ENCODE measurements around the gene BFSP2. TPM values are rescaled to one million over a fixed set of nuclear protein-coding genes. Genes with fewer than 3 reads are reported as not detected.

The BFSP2 gene
- total RNA-seq, 3 donors from 2014 or later = not detected

- H3K4me3 Mint-ChIP-seq = no peak overlapping the region
- no peak for ATAC-seq
- peaks cover 2% of the 10 kb centered on the region for H3K36me3 Mint-ChIP-seq (ENCODE audit: insufficient read depth)
Measured at GRCh38 chr3:133447750-133448477, 48.1 kb downstream of the BFSP2 start.

DNA sequence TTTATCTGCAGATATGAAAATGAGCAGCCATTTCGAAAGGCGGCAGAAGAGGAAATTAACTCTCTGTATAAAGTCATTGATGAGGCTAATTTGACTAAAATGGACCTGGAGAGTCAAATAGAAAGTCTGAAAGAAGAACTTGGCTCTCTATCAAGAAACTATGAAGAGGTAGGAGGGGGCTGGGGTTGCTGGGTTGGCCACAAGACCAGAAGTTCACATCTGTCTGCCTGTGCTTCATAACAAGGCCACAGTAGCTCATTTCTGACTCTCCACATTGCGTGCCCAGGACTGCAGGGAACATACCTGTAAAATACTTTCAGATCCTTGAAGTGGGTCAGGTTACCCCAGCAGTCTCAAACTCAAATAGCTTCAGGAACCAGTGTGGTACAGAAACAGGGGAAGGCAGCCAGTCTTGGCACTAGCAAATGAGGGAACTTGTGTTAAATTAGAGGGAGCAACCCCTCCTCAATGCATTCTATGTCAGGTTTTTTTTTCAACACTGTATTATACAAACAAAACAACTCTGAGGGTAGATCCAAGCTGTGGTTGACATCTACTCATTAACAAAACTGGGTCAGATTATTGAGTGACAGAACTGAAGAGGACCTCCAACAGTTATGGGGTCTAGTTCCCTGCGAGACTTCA, 48.7 kb downstream of the BFSP2 start:
- Mint-ChIP-seq H3K4me3 (peak overlapping the region; percentile 19), H3K4me1 (ENCODE audit: low read depth) (peaks cover 24% of the 10 kb centered on the region), H3K36me3 (ENCODE audit: insufficient read depth) (no peaks in the 10 kb centered on the region), H3K9me3 (no peaks in the 10 kb centered on the region), H3K27me3 (ENCODE audit: low read depth) (no peaks in the 10 kb centered on the region)
- ATAC-seq (peak; percentile 94), DNase-seq (no peak)

More at GRCh38 chr3:133447750-133448477, 48.1 kb downstream of the BFSP2 start:
- DNase-seq = no peak
- Mint-ChIP-seq H3K4me1 (ENCODE audit: low read depth) (peaks cover 31% of the 10 kb centered on the region), H3K27me3 (ENCODE audit: low read depth) (no peaks in the 10 kb centered on the region), H3K9me3 (no peaks in the 10 kb centered on the region)

GRCh38 chr3:133451309-133451708, 51.5 kb downstream of the BFSP2 start:
- Mint-ChIP-seq H3K9me3 (no peaks in the 10 kb centered on the region), H3K36me3 (ENCODE audit: insufficient read depth) (no peaks in the 10 kb centered on the region), H3K4me1 (ENCODE audit: low read depth) (peaks cover 19% of the 10 kb centered on the region), H3K27me3 (ENCODE audit: low read depth) (no peaks in the 10 kb centered on the region), H3K4me3 (no peak overlapping the region)
- DNase-seq = no peak
- ATAC-seq = no peak

DNA sequence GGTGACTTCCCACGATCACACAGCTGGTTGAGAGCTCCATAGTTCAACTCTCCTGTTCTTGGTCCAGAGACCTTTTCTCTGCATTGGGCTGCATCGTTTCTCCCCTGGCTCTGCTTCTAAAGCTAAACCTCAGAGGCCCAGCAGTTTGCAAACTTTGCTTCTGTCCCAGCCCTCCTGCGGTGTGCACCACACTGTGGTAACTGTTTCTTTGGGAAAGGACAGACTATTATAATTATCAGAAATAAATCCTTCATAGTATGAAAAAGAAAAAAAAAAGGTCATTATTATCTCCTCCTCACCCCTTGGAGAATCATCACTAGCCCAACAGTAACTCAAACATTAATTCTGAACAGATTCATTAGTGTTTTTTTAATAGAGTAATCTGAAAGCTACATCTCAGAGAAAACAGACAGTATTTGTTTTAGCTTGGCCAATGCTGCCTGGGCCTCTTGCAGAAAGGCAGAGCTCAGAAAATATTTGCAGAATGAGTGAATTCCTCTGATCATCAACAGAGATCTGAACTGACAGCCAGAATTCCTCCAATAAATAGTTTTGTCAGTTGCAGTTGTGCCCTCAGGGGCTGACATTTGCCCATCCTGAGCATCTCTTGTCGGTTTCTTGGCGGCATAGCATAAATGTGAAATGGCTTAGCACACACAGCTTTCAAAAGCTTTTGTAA, 52.9 kb downstream of the BFSP2 start:
- DNase-seq = no peak
- Mint-ChIP-seq H3K4me3 (no peak overlapping the region), H3K36me3 (ENCODE audit: insufficient read depth) (no peaks in the 10 kb centered on the region), H3K27me3 (ENCODE audit: low read depth) (no peaks in the 10 kb centered on the region), H3K9me3 (no peaks in the 10 kb centered on the region), H3K4me1 (ENCODE audit: low read depth) (peaks cover 19% of the 10 kb centered on the region)
- no peak for ATAC-seq

- DNase-seq (no peak), ATAC-seq (no peak)
- Mint-ChIP-seq H3K27me3 (ENCODE audit: low read depth) (no peaks in the 10 kb centered on the region), H3K4me3 (no peak overlapping the region), H3K9me3 (no peaks in the 10 kb centered on the region), H3K36me3 (ENCODE audit: insufficient read depth) (no peaks in the 10 kb centered on the region), H3K4me1 (ENCODE audit: low read depth) (peaks cover 13% of the 10 kb centered on the region)
Measured at GRCh38 chr3:133453383-133453782, 53.5 kb downstream of the BFSP2 start.

GRCh38 chr3:133455281-133455680, 55.4 kb downstream of the BFSP2 start:
- no peaks in the 10 kb centered on the region for H3K36me3 Mint-ChIP-seq (ENCODE audit: insufficient read depth)
- ATAC-seq (no peak), DNase-seq (no peak)
- no peaks in the 10 kb centered on the region for H3K27me3 Mint-ChIP-seq (ENCODE audit: low read depth)
- H3K4me1 Mint-ChIP-seq (ENCODE audit: low read depth) = no peaks in the 10 kb centered on the region
- no peaks in the 10 kb centered on the region for H3K9me3 Mint-ChIP-seq
- H3K4me3 Mint-ChIP-seq = no peak overlapping the region

GRCh38 chr3:133455960-133456359, 56.1 kb downstream of the BFSP2 start:
- H3K4me3 Mint-ChIP-seq = no peak overlapping the region
- DNase-seq = no peak
- no peak for ATAC-seq
- H3K4me1 Mint-ChIP-seq (ENCODE audit: low read depth) = peaks cover 3% of the 10 kb centered on the region
- H3K36me3 Mint-ChIP-seq (ENCODE audit: insufficient read depth) = no peaks in the 10 kb centered on the region
- H3K9me3 Mint-ChIP-seq = no peaks in the 10 kb centered on the region
- no peaks in the 10 kb centered on the region for H3K27me3 Mint-ChIP-seq (ENCODE audit: low read depth)

DNA sequence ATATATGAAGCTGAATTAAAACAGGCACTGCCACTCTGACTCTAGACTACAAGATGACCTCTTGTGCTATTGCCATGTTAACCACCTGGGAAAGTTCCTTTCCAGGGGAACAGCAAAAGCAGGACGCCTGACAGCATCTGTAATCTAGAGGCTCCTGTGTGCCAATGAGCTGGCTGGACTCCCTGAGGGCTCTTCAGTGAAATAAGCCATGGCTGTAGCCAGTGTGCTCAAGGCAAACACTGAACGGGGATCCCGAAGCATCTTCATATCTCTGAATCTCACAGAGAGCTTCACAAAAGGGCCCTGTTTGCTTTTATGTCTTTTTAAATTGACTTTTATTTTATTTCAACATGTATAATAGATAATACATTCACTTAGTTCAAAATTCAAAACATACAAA, 57.2 kb downstream of the BFSP2 start:
- DNase-seq = no peak
- no peaks in the 10 kb centered on the region for H3K27me3 Mint-ChIP-seq (ENCODE audit: low read depth)
- no peaks in the 10 kb centered on the region for H3K9me3 Mint-ChIP-seq
- H3K4me1 Mint-ChIP-seq (ENCODE audit: low read depth) = peaks cover 8% of the 10 kb centered on the region
- H3K4me3 Mint-ChIP-seq = no peak overlapping the region
- no peak for ATAC-seq
- H3K36me3 Mint-ChIP-seq (ENCODE audit: insufficient read depth) = no peaks in the 10 kb centered on the region

- no peak overlapping the region for H3K4me3 Mint-ChIP-seq
- ATAC-seq (no peak), DNase-seq (no peak)
- no peaks in the 10 kb centered on the region for H3K27me3 Mint-ChIP-seq (ENCODE audit: low read depth)
- H3K9me3 Mint-ChIP-seq = no peaks in the 10 kb centered on the region
- no peaks in the 10 kb centered on the region for H3K36me3 Mint-ChIP-seq (ENCODE audit: insufficient read depth)
- H3K4me1 Mint-ChIP-seq (ENCODE audit: low read depth) = peaks cover 8% of the 10 kb centered on the region
Measured at GRCh38 chr3:133457465-133458067, 57.7 kb downstream of the BFSP2 start.

GRCh38 chr3:133459400-133459799, 59.5 kb downstream of the BFSP2 start:
- H3K4me3 Mint-ChIP-seq = no peak overlapping the region

GRCh38 chr3:133460809-133461208, 61.0 kb downstream of the BFSP2 start:
- DNase-seq (no peak), ATAC-seq (peak in 1 of 2 donors; percentile 30)
- Mint-ChIP-seq H3K9me3 (no peaks in the 10 kb centered on the region), H3K27me3 (ENCODE audit: low read depth) (no peaks in the 10 kb centered on the region), H3K4me1 (ENCODE audit: low read depth) (peaks cover 14% of the 10 kb centered on the region), H3K36me3 (ENCODE audit: insufficient read depth) (no peaks in the 10 kb centered on the region), H3K4me3 (no peak overlapping the region)

More at GRCh38 chr3:133459400-133459799, 59.5 kb downstream of the BFSP2 start:
- DNase-seq = no peak
- Mint-ChIP-seq H3K4me1 (ENCODE audit: low read depth) (peaks cover 14% of the 10 kb centered on the region), H3K27me3 (ENCODE audit: low read depth) (no peaks in the 10 kb centered on the region), H3K9me3 (no peaks in the 10 kb centered on the region), H3K36me3 (ENCODE audit: insufficient read depth) (no peaks in the 10 kb centered on the region)
- no peak for ATAC-seq

DNA sequence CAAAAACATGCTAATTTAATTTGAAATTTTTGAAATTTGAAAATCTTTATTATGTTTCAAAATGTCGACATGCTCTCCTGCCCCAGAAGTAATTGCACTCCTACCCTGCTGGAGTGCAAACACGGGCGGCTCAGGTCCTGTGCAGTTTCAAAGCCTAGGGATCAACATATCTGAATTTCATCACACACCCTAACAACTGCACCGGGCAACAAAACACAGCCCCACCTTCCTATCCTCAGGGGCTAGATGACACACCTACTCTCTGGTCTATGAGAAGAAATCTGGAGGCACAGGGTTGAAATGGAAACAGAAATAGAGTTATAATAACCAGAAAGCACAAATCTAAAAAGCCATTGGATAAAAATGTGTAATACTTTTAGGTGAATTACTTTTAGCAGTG, 61.4 kb downstream of the BFSP2 start:
- no peaks in the 10 kb centered on the region for H3K27me3 Mint-ChIP-seq (ENCODE audit: low read depth)
- no peaks in the 10 kb centered on the region for H3K36me3 Mint-ChIP-seq (ENCODE audit: insufficient read depth)
- DNase-seq = no peak
- ATAC-seq = peak in 1 of 2 donors; percentile 34
- no peaks in the 10 kb centered on the region for H3K9me3 Mint-ChIP-seq
- H3K4me3 Mint-ChIP-seq = no peak overlapping the region
- H3K4me1 Mint-ChIP-seq (ENCODE audit: low read depth) = peaks cover 14% of the 10 kb centered on the region

- no peak for ATAC-seq
- H3K4me1 Mint-ChIP-seq (ENCODE audit: low read depth) = peaks cover 22% of the 10 kb centered on the region
- no peaks in the 10 kb centered on the region for H3K27me3 Mint-ChIP-seq (ENCODE audit: low read depth)
- H3K9me3 Mint-ChIP-seq = no peaks in the 10 kb centered on the region
- no peak for DNase-seq
- H3K4me3 Mint-ChIP-seq = no peak overlapping the region
- H3K36me3 Mint-ChIP-seq (ENCODE audit: insufficient read depth) = no peaks in the 10 kb centered on the region
Measured at GRCh38 chr3:133463347-133463860, 63.5 kb downstream of the BFSP2 start.

DNA sequence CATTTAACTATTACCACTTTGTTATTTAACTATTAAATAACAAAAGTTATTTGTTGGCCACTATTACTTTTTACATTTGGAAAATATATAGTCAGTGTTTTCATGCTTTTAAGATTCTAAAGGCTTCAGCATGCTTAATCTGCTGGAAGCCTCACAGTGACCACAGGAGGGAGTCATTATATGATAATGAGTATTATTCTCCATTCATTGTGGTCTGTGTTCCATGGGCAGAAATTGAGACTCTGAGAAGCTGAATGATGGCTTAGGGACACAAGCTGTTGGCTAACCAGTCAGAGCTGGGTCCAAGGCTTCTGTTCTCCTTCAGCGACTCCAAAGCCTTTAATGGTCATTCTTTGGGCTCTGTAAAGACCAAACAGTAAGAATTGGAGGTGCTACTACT, 64.7 kb downstream of the BFSP2 start:
- ATAC-seq (peak in 1 of 2 donors; percentile 16), DNase-seq (no peak)
- Mint-ChIP-seq H3K9me3 (no peaks in the 10 kb centered on the region), H3K4me3 (no peak overlapping the region), H3K4me1 (ENCODE audit: low read depth) (peaks cover 22% of the 10 kb centered on the region), H3K27me3 (ENCODE audit: low read depth) (no peaks in the 10 kb centered on the region), H3K36me3 (ENCODE audit: insufficient read depth) (no peaks in the 10 kb centered on the region)

Data from activated T-cell treated with anti-CD3 and anti-CD28 coated beads, Interleukin-2, amount 50 U/mL, for 4 hours (primary cell).